Measurements from ENCODE around the gene SNCA.

SNCA gene

GRCh38 chr4:89803915-89804314 is 33.0 kb downstream of the SNCA start:
- no peaks in the 10 kb centered on the region for H3K27me3 ChIP-seq
- no peaks in the 10 kb centered on the region for H3K9me3 ChIP-seq (replicated peaks in 1 of 11)
- no peak overlapping the region for H3K4me2 ChIP-seq
- no peak overlapping the region for H3K9ac ChIP-seq
- H3K4me1 ChIP-seq, result no peaks in the 10 kb centered on the region
- H3K36me3 ChIP-seq, result peaks cover 0 to 91% (median 40%) of the 10 kb centered on the region in 11 experiments; a peak in 19 of 22 replicates
- H4K20me1 ChIP-seq, result peaks cover 0 to 82% (median 13%) of the 10 kb centered on the region in 11 experiments; a peak in 11 of 22 replicates
- H3K27ac ChIP-seq, result no peak overlapping the region
- TF ChIP-seq Cebpa-rat (IDR thresholded peaks at IDR 0.05), result no peak
- H3K4me3 ChIP-seq, result no peak overlapping the region

DNA sequence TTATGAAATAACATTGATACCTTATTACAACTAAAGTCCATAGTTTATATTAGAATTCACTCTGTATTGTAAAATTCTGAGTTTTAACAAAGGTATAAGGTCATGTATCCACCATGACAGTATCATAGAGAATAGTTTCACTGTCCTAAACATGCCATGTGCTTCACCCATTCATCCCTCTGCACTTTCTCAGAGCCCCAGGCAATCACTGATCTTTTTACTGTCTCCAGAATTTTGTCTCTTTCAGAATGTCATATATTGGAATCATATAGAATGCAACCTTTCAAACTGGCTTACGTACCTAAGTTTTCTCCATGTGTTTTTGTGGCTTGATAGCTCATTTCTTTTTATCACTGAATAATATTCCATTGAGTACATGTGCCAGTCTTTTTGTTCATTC is 33.9 kb downstream of the SNCA start:
- H3K27ac ChIP-seq, result no peak overlapping the region
- H3K27me3 ChIP-seq, result no peaks in the 10 kb centered on the region
- H3K4me1 ChIP-seq, result no peaks in the 10 kb centered on the region
- H3K9me3 ChIP-seq (replicated peaks in 1 of 11), result no peaks in the 10 kb centered on the region
- peaks cover 0 to 91% (median 38%) of the 10 kb centered on the region in 11 experiments; a peak in 19 of 22 replicates for H3K36me3 ChIP-seq
- no peak overlapping the region for H3K9ac ChIP-seq
- H3K4me2 ChIP-seq, result no peak overlapping the region
- no peak overlapping the region for H3K4me3 ChIP-seq
- no peak for TF ChIP-seq Cebpa-rat (IDR thresholded peaks at IDR 0.05)
- peaks cover 0 to 82% (median 10%) of the 10 kb centered on the region in 11 experiments; a peak in 11 of 22 replicates for H4K20me1 ChIP-seq

- Histone ChIP-seq H3K4me2 (no peak overlapping the region), H3K36me3 (peaks cover 0 to 92% (median 42%) of the 10 kb centered on the region in 11 experiments; a peak in 19 of 22 replicates), H3K27ac (no peak overlapping the region), H3K4me3 (no peak overlapping the region), H4K20me1 (peaks cover 0 to 80% (median 10%) of the 10 kb centered on the region in 11 experiments; a peak in 11 of 22 replicates), H3K27me3 (no peaks in the 10 kb centered on the region), H3K9ac (no peak overlapping the region), H3K9me3 (replicated peaks in 1 of 11) (no peaks in the 10 kb centered on the region), H3K4me1 (no peaks in the 10 kb centered on the region)
- no peak for TF ChIP-seq Cebpa-rat (IDR thresholded peaks at IDR 0.05)
Measured at GRCh38 chr4:89800527-89801103, 36.3 kb downstream of the SNCA start.

GRCh38 chr4:89800012-89800516 is 36.9 kb downstream of the SNCA start:
- Histone ChIP-seq H3K27me3 (no peaks in the 10 kb centered on the region), H3K9me3 (replicated peaks in 1 of 11) (no peaks in the 10 kb centered on the region), H3K36me3 (peaks cover 0 to 92% (median 42%) of the 10 kb centered on the region in 11 experiments; a peak in 19 of 22 replicates), H4K20me1 (peaks cover 0 to 78% (median 10%) of the 10 kb centered on the region in 11 experiments; a peak in 11 of 22 replicates), H3K4me2 (no peak overlapping the region), H3K27ac (no peak overlapping the region), H3K4me3 (no peak overlapping the region), H3K9ac (no peak overlapping the region), H3K4me1 (no peaks in the 10 kb centered on the region)
- no peak for TF ChIP-seq Cebpa-rat (IDR thresholded peaks at IDR 0.05)

GRCh38 chr4:89799071-89799470 is 37.9 kb downstream of the SNCA start:
- H4K20me1 ChIP-seq, result peaks cover 0 to 77% (median 10%) of the 10 kb centered on the region in 11 experiments; a peak in 10 of 22 replicates
- no peak overlapping the region for H3K4me2 ChIP-seq
- no peak overlapping the region for H3K4me3 ChIP-seq
- H3K4me1 ChIP-seq, result no peaks in the 10 kb centered on the region
- peaks cover 0 to 91% (median 38%) of the 10 kb centered on the region in 11 experiments; a peak in 19 of 22 replicates for H3K36me3 ChIP-seq
- no peaks in the 10 kb centered on the region for H3K27me3 ChIP-seq
- H3K9me3 ChIP-seq (replicated peaks in 1 of 11), result no peaks in the 10 kb centered on the region
- H3K27ac ChIP-seq, result no peak overlapping the region
- TF ChIP-seq Cebpa-rat (IDR thresholded peaks at IDR 0.05), result no peak
- H3K9ac ChIP-seq, result no peak overlapping the region

- no peaks in the 10 kb centered on the region; a peak in 1 of 22 replicates for H3K9me3 ChIP-seq (replicated peaks in 1 of 11)
- no peak overlapping the region for H3K9ac ChIP-seq
- H3K27ac ChIP-seq, result no peak overlapping the region
- peaks cover 0 to 91% (median 35%) of the 10 kb centered on the region in 11 experiments; a peak in 15 of 22 replicates for H3K36me3 ChIP-seq
- no peak overlapping the region for H3K4me2 ChIP-seq
- H3K4me3 ChIP-seq, result no peak overlapping the region
- H3K4me1 ChIP-seq, result no peaks in the 10 kb centered on the region
- no peaks in the 10 kb centered on the region for H3K27me3 ChIP-seq
- TF ChIP-seq Cebpa-rat (IDR thresholded peaks at IDR 0.05), result no peak
- H4K20me1 ChIP-seq, result peaks cover 0 to 85% (median 10%) of the 10 kb centered on the region in 11 experiments; a peak in 10 of 22 replicates
Measured at GRCh38 chr4:89797117-89797516, 39.8 kb downstream of the SNCA start.

GRCh38 chr4:89788206-89789072 is 48.5 kb downstream of the SNCA start:
- Histone ChIP-seq H3K4me3 (no peak overlapping the region), H3K27ac (no peak overlapping the region)

DNA sequence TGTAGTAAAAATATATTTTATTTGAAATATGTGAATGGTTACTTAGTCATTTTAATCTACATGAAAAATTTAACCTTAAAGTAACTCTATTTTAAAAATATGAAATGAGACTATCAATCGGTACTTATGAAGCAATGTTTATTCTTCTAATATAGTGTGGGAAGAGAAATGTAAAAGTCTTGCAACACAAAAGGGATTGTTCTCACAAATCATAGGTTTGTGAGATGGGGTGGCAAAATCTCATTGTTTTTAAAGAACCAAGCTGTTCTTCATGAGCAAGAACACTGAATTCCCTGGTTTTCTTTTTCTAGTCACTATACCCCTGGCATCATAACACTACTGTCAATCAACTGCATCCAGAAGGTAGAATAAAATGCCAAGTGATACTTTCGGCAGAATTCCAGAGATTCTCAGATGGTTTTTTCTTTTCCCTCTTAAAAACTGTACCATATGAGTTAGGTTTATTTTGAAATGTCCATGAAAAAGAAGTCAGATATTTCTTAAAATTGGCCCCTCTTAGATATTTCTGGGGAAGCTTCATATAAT is 52.2 kb downstream of the SNCA start:
- no peaks in the 10 kb centered on the region for H3K27me3 ChIP-seq
- no peak overlapping the region for H3K4me2 ChIP-seq
- H3K4me3 ChIP-seq, result no peak overlapping the region
- H3K27ac ChIP-seq, result no peak overlapping the region
- H3K9ac ChIP-seq, result no peak overlapping the region
- peaks cover 0 to 54% (median 0%) of the 10 kb centered on the region in 11 experiments; a peak in 7 of 22 replicates for H3K36me3 ChIP-seq
- H3K4me1 ChIP-seq, result peaks cover 0 to 11% (median 0%) of the 10 kb centered on the region in 10 experiments; a peak in 2 of 20 replicates
- H4K20me1 ChIP-seq, result peaks cover 0 to 60% (median 6%) of the 10 kb centered on the region in 11 experiments; a peak in 11 of 22 replicates
- TF ChIP-seq Cebpa-rat (IDR thresholded peaks at IDR 0.05), result no peak
- peaks cover 0 to 9% (median 4%) of the 10 kb centered on the region in 11 experiments; a peak in 15 of 22 replicates for H3K9me3 ChIP-seq (replicated peaks in 1 of 11)

More at GRCh38 chr4:89788206-89789072, 48.5 kb downstream of the SNCA start:
- no peaks in the 10 kb centered on the region; a peak in 1 of 22 replicates for H3K9me3 ChIP-seq (replicated peaks in 1 of 11)
- H3K4me2 ChIP-seq, result no peak overlapping the region
- peaks cover 0 to 73% (median 6%) of the 10 kb centered on the region in 11 experiments; a peak in 11 of 22 replicates for H4K20me1 ChIP-seq
- no peak overlapping the region for H3K9ac ChIP-seq
- H3K36me3 ChIP-seq, result peaks cover 0 to 56% (median 13%) of the 10 kb centered on the region in 11 experiments; a peak in 13 of 22 replicates
- no peak for TF ChIP-seq Cebpa-rat (IDR thresholded peaks at IDR 0.05)
- no peaks in the 10 kb centered on the region for H3K27me3 ChIP-seq
- peaks cover 0 to 11% (median 0%) of the 10 kb centered on the region in 10 experiments; a peak in 2 of 20 replicates for H3K4me1 ChIP-seq

All from BLaER1 treated with 17β-estradiol and CSF1 and Interleukin-3, amounts not matched to agents 10 nM and 100 nM (cell line).